ENCODE data around the gene GBP2. TPM values are rescaled to one million over a fixed set of nuclear protein-coding genes. Genes with fewer than 3 reads are reported as not detected.
A peak's percentile ranks its signal among the peaks of the same experiment; 100 is the strongest.
"Not testable (repeated sequence)": the region's sequence is repeated elsewhere in the genome, so short reads cannot be mapped to it uniquely, and the experiment has no call there.

GBP2 gene
- total and polyA plus RNA-seq, 3 experiments from 2014 or later = 148 to 165 (median 155) TPM

DNA sequence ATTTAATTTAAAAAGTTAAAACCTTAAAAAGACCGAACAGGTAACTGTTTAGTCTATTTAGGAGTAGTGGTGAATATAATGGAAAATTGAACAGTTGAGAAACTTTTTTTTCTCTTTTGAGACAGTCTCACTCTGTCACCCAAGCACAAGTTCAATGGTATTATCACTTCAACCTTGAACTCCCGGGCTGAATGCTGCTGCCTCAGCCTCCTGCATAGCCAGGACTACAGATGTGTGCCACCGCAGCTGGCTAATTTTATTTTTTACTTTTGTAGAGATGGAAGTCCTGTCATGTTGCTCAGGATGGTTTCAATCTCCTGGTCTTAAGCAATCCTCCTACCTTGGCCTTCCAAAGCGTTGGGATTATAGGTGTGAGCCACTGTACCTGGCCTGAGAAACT lies 16.2 kb upstream of the GBP2 start:
- no peaks in the 10 kb centered on the region for H3K36me3 ChIP-seq (ENCODE audit: insufficient read depth, low read length)
- H3K9me3 ChIP-seq (ENCODE audit: low read length) = no peaks in the 10 kb centered on the region
- H3K4me1 ChIP-seq (ENCODE audit: insufficient read depth, low read length) = no peaks in the 10 kb centered on the region
- Mint-ChIP-seq H3K4me1 (peaks cover 4 to 11% (median 6%) of the 10 kb centered on the region in 3 donors), H3K27ac (no peak overlapping the region), H3K4me3 (no peak overlapping the region), H3K9me3 (peaks cover 0 to 8% (median 0%) of the 10 kb centered on the region in 5 donors), H3K36me3 (peaks cover 0 to 14% (median 0%) of the 10 kb centered on the region in 3 donors), H3K27me3 (no peaks in the 10 kb centered on the region)
- CTCF ChIA-PET = no interaction called here
- no peak for DNase-seq
- H3K4me3 ChIP-seq (ENCODE audit: low read length) = no peak overlapping the region
- no peaks in the 10 kb centered on the region for H3K27me3 ChIP-seq (ENCODE audit: insufficient read depth, low read length, poor library complexity, severe bottlenecking)
- H3K27ac ChIP-seq (ENCODE audit: low read depth, low read length) = no peak overlapping the region
- POLR2A ChIA-PET = no interaction called here

DNA sequence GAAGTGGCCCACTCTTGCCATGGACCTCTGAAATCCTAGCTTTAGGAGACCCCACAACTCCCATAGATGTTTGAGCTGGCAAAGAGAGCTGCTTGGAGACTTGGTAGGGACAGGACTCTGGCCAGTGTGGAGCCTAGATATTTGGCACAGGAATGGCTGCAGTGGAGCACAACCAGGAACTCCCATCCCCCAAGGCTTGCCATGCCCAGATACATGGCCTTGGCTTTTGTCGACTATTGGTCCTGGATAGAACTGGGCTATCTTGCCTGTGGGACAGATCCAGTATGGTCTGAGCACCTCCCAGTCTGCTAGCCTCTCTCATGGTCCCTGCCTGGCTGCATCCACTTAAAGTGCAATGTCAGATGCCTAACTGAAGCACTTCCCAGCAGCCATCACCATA lies 7.8 kb upstream of the GBP2 start:
- no peak overlapping the region for H3K27ac ChIP-seq (ENCODE audit: low read depth, low read length)
- H3K4me3 Mint-ChIP-seq = no peak overlapping the region
- H3K4me1 Mint-ChIP-seq = peaks cover 10 to 15% (median 15%) of the 10 kb centered on the region in 3 donors
- no peak overlapping the region for H3K27ac Mint-ChIP-seq
- H3K9me3 Mint-ChIP-seq = peaks cover 0 to 8% (median 0%) of the 10 kb centered on the region in 5 donors
- H3K36me3 ChIP-seq (ENCODE audit: insufficient read depth, low read length) = no peaks in the 10 kb centered on the region
- CTCF ChIA-PET = no interaction called here
- peaks cover 0 to 1% of the 10 kb centered on the region in 2 donors for H3K27me3 Mint-ChIP-seq
- H3K4me3 ChIP-seq (ENCODE audit: low read length) = no peak overlapping the region
- POLR2A ChIA-PET = no interaction called here
- peaks cover 0 to 44% (median 1%) of the 10 kb centered on the region in 3 donors for H3K36me3 Mint-ChIP-seq
- peaks cover 10% of the 10 kb centered on the region for H3K4me1 ChIP-seq (ENCODE audit: insufficient read depth, low read length)
- no peak for DNase-seq
- no peaks in the 10 kb centered on the region for H3K9me3 ChIP-seq (ENCODE audit: low read length)
- H3K27me3 ChIP-seq (ENCODE audit: insufficient read depth, low read length, poor library complexity, severe bottlenecking) = no peaks in the 10 kb centered on the region

DNA sequence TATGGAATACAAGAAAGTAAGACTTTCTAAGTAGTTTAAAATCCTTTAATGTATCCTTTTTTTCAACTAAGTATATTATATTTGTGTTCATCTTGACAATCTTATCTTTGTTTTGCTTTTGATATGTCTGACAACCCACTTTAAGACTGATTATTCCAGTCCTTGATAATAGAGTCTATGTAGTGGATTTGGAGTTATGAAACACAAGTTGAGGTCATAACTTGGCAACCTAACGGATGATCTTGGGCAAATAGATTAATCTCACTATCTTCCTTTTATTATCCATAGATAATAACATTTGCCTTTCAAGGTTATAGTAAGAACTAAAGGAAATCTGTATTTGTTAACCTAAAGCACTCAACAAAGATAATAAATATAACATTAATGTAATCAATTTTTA lies 4.8 kb upstream of the GBP2 start:
- Mint-ChIP-seq H3K27ac (peak overlapping the region in 1 of 8 donors; percentile 11), H3K4me3 (no peak overlapping the region), H3K4me1 (peaks cover 23 to 36% (median 33%) of the 10 kb centered on the region in 3 donors), H3K36me3 (peaks cover 0 to 16% (median 13%) of the 10 kb centered on the region in 3 donors), H3K27me3 (peaks cover 0 to 1% of the 10 kb centered on the region in 2 donors), H3K9me3 (peaks cover 0 to 7% (median 0%) of the 10 kb centered on the region in 5 donors)
- ChIA-PET POLR2A (no interaction called here), CTCF (no interaction called here)
- peaks cover 10% of the 10 kb centered on the region for H3K4me1 ChIP-seq (ENCODE audit: insufficient read depth, low read length)
- H3K36me3 ChIP-seq (ENCODE audit: insufficient read depth, low read length) = no peaks in the 10 kb centered on the region
- H3K4me3 ChIP-seq (ENCODE audit: low read length) = no peak overlapping the region
- no peaks in the 10 kb centered on the region for H3K9me3 ChIP-seq (ENCODE audit: low read length)
- H3K27me3 ChIP-seq (ENCODE audit: insufficient read depth, low read length, poor library complexity, severe bottlenecking) = no peaks in the 10 kb centered on the region
- no peak overlapping the region for H3K27ac ChIP-seq (ENCODE audit: low read depth, low read length)
- no peak for DNase-seq

DNA sequence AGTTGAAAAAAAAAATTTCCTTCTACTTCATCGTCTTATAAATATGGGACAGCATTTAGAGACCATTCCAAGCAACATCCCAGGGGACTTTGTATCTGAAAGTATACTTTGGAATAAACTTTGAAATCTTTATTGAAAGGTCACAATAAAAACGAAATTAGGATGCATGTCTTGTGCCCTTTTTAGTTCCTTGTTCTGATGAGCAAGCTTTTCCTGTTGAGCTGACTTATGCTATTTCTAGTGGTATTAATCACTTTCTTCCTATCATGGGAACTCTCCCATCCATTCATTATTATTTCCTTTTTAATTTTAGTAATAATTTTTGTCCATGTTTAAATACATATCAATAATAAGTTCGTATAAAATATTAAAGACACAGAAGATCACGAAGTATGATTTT lies 4.0 kb upstream of the GBP2 start:
- H3K36me3 ChIP-seq (ENCODE audit: insufficient read depth, low read length) = no peaks in the 10 kb centered on the region
- H3K27me3 Mint-ChIP-seq = peaks cover 0 to 1% of the 10 kb centered on the region in 2 donors
- no peaks in the 10 kb centered on the region for H3K27me3 ChIP-seq (ENCODE audit: insufficient read depth, low read length, poor library complexity, severe bottlenecking)
- H3K4me3 Mint-ChIP-seq = peak overlapping the region in 1 of 7 donors; percentile 83
- peak overlapping the region in 1 of 8 donors; percentile 90 for H3K27ac Mint-ChIP-seq
- H3K27ac ChIP-seq (ENCODE audit: low read depth, low read length) = no peak overlapping the region
- peaks cover 0 to 21% (median 11%) of the 10 kb centered on the region in 3 donors for H3K36me3 Mint-ChIP-seq
- POLR2A ChIA-PET = no interaction called here
- DNase-seq = no peak
- peaks cover 25 to 40% (median 33%) of the 10 kb centered on the region in 3 donors for H3K4me1 Mint-ChIP-seq
- H3K4me3 ChIP-seq (ENCODE audit: low read length) = peak overlapping the region; percentile 48
- H3K4me1 ChIP-seq (ENCODE audit: insufficient read depth, low read length) = peaks cover 10% of the 10 kb centered on the region
- no peaks in the 10 kb centered on the region for H3K9me3 ChIP-seq (ENCODE audit: low read length)
- CTCF ChIA-PET = no interaction called here
- H3K9me3 Mint-ChIP-seq = peaks cover 0 to 7% (median 0%) of the 10 kb centered on the region in 5 donors

DNA sequence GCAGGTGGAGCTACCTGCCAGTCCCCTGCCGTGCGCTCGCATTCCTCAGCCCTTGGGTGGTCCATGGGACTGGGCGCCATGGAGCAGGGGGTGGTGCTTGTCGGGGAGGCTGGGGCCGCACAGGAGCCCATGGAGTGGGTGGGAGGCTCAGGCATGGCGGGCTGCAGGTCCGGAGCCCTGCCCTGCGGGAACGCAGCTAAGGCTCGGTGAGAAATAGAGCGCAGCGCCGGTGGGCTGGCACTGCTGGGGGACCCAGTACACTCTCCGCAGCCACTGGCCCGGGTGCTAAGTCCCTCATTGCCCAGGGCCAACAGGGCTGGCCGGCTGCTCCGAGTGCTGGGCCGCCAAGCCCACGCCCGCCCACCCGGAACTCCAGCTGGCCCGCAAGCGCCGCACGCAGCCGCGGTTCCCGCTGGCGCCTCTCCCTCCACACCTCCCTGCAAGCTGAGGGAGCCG lies 2.1 kb upstream of the GBP2 start:
- H3K4me3 ChIP-seq (ENCODE audit: low read length); DNase-seq; H3K27me3 ChIP-seq (ENCODE audit: insufficient read depth, low read length, poor library complexity, severe bottlenecking); POLR2A ChIA-PET; H3K9me3 Mint-ChIP-seq; H3K9me3 ChIP-seq (ENCODE audit: low read length); H3K27me3 Mint-ChIP-seq; H3K27ac ChIP-seq (ENCODE audit: low read depth, low read length); H3K36me3 ChIP-seq (ENCODE audit: insufficient read depth, low read length): not testable (repeated sequence)
- peak overlapping the region in 4 of 8 donors; percentile 84 to 99 (median 98) for H3K27ac Mint-ChIP-seq
- H3K36me3 Mint-ChIP-seq = peaks cover 0 to 34% (median 0%) of the 10 kb centered on the region in 3 donors
- peaks cover 19% of the 10 kb centered on the region for H3K4me1 ChIP-seq (ENCODE audit: insufficient read depth, low read length)
- CTCF ChIA-PET = interaction anchor here (2.2 kb wide), 1 partner anchor 231 kb away, joined by 11 read pairs; no protein-coding TSS in a partner anchor
- peaks cover 38 to 59% (median 51%) of the 10 kb centered on the region in 3 donors for H3K4me1 Mint-ChIP-seq
- H3K4me3 Mint-ChIP-seq = peak overlapping the region in 2 of 7 donors; percentile 99 to 100

DNA sequence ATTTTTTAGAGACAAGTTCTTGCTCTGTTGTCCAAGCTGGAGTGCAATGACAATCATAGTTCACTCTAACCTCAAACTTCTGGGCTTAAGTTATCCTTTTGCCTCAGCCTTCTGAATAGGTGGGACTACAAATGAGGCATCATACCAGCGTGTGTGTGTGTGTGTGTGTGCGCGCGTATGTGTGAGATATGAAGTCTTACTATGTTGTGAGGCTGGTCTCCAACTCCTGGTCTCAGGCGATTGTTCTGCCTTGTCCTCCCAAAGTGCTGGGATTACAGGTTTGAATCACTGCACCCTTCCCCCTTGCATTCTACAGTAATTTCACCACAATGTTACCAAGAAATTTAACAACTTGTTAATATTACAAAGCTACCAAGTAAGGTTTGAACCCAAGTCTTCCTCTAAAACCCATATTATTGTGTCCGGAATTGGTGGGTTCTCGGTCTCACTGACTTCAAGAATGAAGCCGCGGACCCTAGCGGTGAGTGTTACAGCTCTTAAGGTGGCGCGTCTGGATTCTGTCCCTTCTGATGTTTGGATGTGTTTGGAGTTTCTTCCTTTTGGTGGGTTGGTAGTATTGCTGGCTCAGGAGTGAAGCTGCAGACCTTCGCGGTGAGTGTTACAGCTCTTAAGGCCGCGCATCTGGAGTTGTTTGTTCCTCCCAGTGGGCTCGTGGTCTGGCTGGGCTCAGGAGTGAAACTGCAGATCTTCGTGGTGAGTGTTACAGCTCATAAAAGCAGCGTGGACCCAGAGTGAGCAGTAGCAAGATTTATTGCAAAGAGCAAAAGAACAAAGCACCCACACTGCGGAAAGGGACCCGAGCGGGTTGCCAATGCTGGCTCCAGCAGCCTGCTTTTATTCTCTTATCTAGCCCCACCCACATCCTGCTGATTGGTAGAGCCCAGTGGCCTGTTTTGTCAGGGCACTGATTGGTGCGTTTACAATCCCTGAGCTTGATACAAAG lies 970 bp upstream of the GBP2 start:
- H3K36me3 Mint-ChIP-seq = peaks cover 3 to 43% (median 5%) of the 10 kb centered on the region in 3 donors
- peak overlapping the region; percentile 84 to 99 (median 96) for H3K27ac Mint-ChIP-seq
- H3K4me1 Mint-ChIP-seq = peaks cover 48 to 71% (median 63%) of the 10 kb centered on the region in 3 donors

DNA sequence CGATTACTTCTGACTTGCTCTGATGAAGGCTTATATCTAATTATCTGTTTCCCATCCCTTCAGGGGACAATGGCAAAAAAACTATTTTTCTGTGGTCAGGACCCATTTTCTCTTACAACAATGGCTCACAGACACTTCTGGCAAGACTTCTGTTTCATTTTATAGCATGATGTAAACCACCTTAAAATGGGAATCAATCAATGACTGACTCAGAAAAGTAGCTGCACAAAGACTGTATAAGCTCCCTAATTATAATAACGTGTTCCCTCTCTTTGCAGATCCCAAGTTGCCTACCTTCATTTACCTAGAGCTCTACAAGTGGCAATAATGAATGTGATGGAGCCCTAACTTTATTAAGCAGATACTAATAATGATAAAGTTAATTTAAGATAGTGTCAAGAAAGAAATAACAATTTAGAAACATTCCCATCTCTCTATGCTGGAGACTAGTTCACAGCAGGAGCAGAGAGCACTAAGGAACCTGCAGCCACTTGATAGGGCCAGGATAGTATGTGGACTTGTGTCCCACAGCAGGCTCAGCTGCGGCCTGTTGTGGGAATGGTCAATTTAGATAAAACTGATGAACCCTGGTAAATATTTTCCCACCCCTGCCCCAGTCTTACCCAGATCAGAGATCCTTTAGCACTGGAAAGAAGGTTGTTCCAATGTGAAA lies 538 bp downstream of the GBP2 start:
- peak overlapping the region; percentile 70 for H3K27ac ChIP-seq (ENCODE audit: low read depth, low read length)
- Mint-ChIP-seq H3K9me3 (peaks cover 0 to 7% (median 0%) of the 10 kb centered on the region in 5 donors), H3K4me3 (peak overlapping the region; percentile 98 to 100 (median 100)), H3K27me3 (no peaks in the 10 kb centered on the region), H3K4me1 (peaks cover 56 to 74% (median 71%) of the 10 kb centered on the region in 3 donors), H3K36me3 (peaks cover 3 to 56% (median 5%) of the 10 kb centered on the region in 3 donors), H3K27ac (peak overlapping the region; percentile 84 to 99 (median 99))
- H3K4me1 ChIP-seq (ENCODE audit: insufficient read depth, low read length) = peaks cover 35% of the 10 kb centered on the region
- no peaks in the 10 kb centered on the region for H3K36me3 ChIP-seq (ENCODE audit: insufficient read depth, low read length)
- H3K9me3 ChIP-seq (ENCODE audit: low read length) = no peaks in the 10 kb centered on the region
- DNase-seq = no peak
- POLR2A ChIA-PET = interaction anchor here (0.9 to 2.2 kb wide), 8 partner anchors 9 to 185 kb away, joined by 3 to 9 read pairs (median 4); partner anchors contain the start of genes GBP4 and GBP5
- CTCF ChIA-PET = interaction anchor here (0.8 to 1.9 kb wide), 6 partner anchors 8 to 233 kb away, joined by 3 to 10 read pairs (median 5); no protein-coding TSS in a partner anchor
- no peaks in the 10 kb centered on the region for H3K27me3 ChIP-seq (ENCODE audit: insufficient read depth, low read length, poor library complexity, severe bottlenecking)
- peak overlapping the region; percentile 59 for H3K4me3 ChIP-seq (ENCODE audit: low read length)

More for the DNA sequence above, 970 bp upstream of the GBP2 start:
- not testable (repeated sequence) for H3K9me3 Mint-ChIP-seq; H3K27me3 Mint-ChIP-seq; H3K36me3 ChIP-seq (ENCODE audit: insufficient read depth, low read length); H3K9me3 ChIP-seq (ENCODE audit: low read length); H3K27me3 ChIP-seq (ENCODE audit: insufficient read depth, low read length, poor library complexity, severe bottlenecking)
- H3K4me1 ChIP-seq (ENCODE audit: insufficient read depth, low read length) = peaks cover 30% of the 10 kb centered on the region
- peak; percentile 46 to 85 (median 71) for DNase-seq
- peak overlapping the region; percentile 70 for H3K27ac ChIP-seq (ENCODE audit: low read depth, low read length)
- H3K4me3 Mint-ChIP-seq = peak overlapping the region; percentile 98 to 100 (median 100)
- CTCF ChIA-PET = interaction anchor here (0.8 to 2.2 kb wide), 11 partner anchors 10 to 232 kb away, joined by 3 to 11 read pairs (median 4); partner anchors contain the start of genes GBP4 and GBP5
- POLR2A ChIA-PET = interaction anchor here (0.6 to 2.2 kb wide), 12 partner anchors 16 to 184 kb away, joined by 3 to 9 read pairs (median 3); partner anchors contain the start of genes GBP1 and GBP5
- H3K4me3 ChIP-seq (ENCODE audit: low read length) = peak overlapping the region; percentile 59

Measured in CD8-positive, alpha-beta memory T cell (primary cell).